ENCODE data around the gene TMEM256. TPM values are rescaled to one million over a fixed set of nuclear protein-coding genes. Genes with fewer than 3 reads are reported as not detected.

Gene TMEM256
- total and polyA plus RNA-seq, 2 donors = 76.2 to 113 TPM

GRCh38 chr17:7392696-7393612 lies 10.9 kb downstream of the TMEM256 start:
- WGBS = 68% methylated on average over 42 of the region's 42 CpGs
- Histone ChIP-seq H3K36me3 (ENCODE audit: insufficient read depth) (no peaks in the 10 kb centered on the region), H3K27ac (ENCODE audit: low read depth) (no peak overlapping the region), H3K4me1 (ENCODE audit: insufficient read depth) (no peaks in the 10 kb centered on the region), H3K4me3 (ENCODE audit: low read depth, low read length) (peak overlapping the region; percentile 63)
- DNase-seq (ENCODE audit: extremely low spot score) = no peak

- no peak overlapping the region for H3K27ac ChIP-seq (ENCODE audit: low read depth)
- H3K4me3 ChIP-seq (ENCODE audit: low read depth, low read length) = no peak overlapping the region
- no peaks in the 10 kb centered on the region for H3K4me1 ChIP-seq (ENCODE audit: insufficient read depth)
- DNase-seq (ENCODE audit: extremely low spot score) = no peak
- H3K36me3 ChIP-seq (ENCODE audit: insufficient read depth) = no peaks in the 10 kb centered on the region
- 71% methylated on average over 2 of the region's 2 CpGs for WGBS
These were observed 12.6 kb downstream of the TMEM256 start for GRCh38 chr17:7391307-7391706.

- Histone ChIP-seq H3K4me1 (ENCODE audit: insufficient read depth) (no peaks in the 10 kb centered on the region), H3K36me3 (ENCODE audit: insufficient read depth) (no peaks in the 10 kb centered on the region), H3K27ac (ENCODE audit: low read depth) (no peak overlapping the region), H3K4me3 (ENCODE audit: low read depth, low read length) (no peak overlapping the region)
- no peak for DNase-seq (ENCODE audit: extremely low spot score)
- 85% methylated on average over 19 of the region's 19 CpGs for WGBS
These were observed 13.7 kb downstream of the TMEM256 start for GRCh38 chr17:7389924-7390910.

- Histone ChIP-seq H3K27ac (ENCODE audit: low read depth) (no peak overlapping the region), H3K4me1 (ENCODE audit: insufficient read depth) (no peaks in the 10 kb centered on the region), H3K4me3 (ENCODE audit: low read depth, low read length) (no peak overlapping the region), H3K36me3 (ENCODE audit: insufficient read depth) (no peaks in the 10 kb centered on the region)
- WGBS = 97% methylated on average over 10 of the region's 10 CpGs
- no peak for DNase-seq (ENCODE audit: extremely low spot score)
These were observed 15.0 kb downstream of the TMEM256 start for GRCh38 chr17:7388856-7389255.

GRCh38 chr17:7384489-7385081 lies 19.3 kb downstream of the TMEM256 start:
- Histone ChIP-seq H3K4me3 (ENCODE audit: low read depth, low read length) (peak overlapping the region; percentile 16), H3K27ac (ENCODE audit: low read depth) (no peak overlapping the region), H3K4me1 (ENCODE audit: insufficient read depth) (no peaks in the 10 kb centered on the region), H3K36me3 (ENCODE audit: insufficient read depth) (no peaks in the 10 kb centered on the region)
- 46% methylated on average over 23 of the region's 23 CpGs for WGBS
- DNase-seq (ENCODE audit: extremely low spot score) = no peak

GRCh38 chr17:7383742-7384488 lies 20.0 kb downstream of the TMEM256 start:
- no peaks in the 10 kb centered on the region for H3K4me1 ChIP-seq (ENCODE audit: insufficient read depth)
- H3K4me3 ChIP-seq (ENCODE audit: low read depth, low read length) = peak overlapping the region; percentile 16
- H3K27ac ChIP-seq (ENCODE audit: low read depth) = no peak overlapping the region
- no peaks in the 10 kb centered on the region for H3K36me3 ChIP-seq (ENCODE audit: insufficient read depth)
- WGBS = 7% methylated on average over 65 of the region's 65 CpGs
- no peak for DNase-seq (ENCODE audit: extremely low spot score)

GRCh38 chr17:7383371-7383741 lies 20.5 kb downstream of the TMEM256 start:
- DNase-seq (ENCODE audit: extremely low spot score) = no peak
- 73% methylated on average over 11 of the region's 11 CpGs for WGBS

GRCh38 chr17:7382901-7383300 lies 21.0 kb downstream of the TMEM256 start:
- Histone ChIP-seq H3K4me1 (ENCODE audit: insufficient read depth) (no peaks in the 10 kb centered on the region), H3K4me3 (ENCODE audit: low read depth, low read length) (no peak overlapping the region), H3K36me3 (ENCODE audit: insufficient read depth) (no peaks in the 10 kb centered on the region), H3K27ac (ENCODE audit: low read depth) (no peak overlapping the region)
- DNase-seq (ENCODE audit: extremely low spot score) = no peak
- WGBS = 85% methylated on average over 10 of the region's 10 CpGs

More at GRCh38 chr17:7383371-7383741, 20.5 kb downstream of the TMEM256 start:
- Histone ChIP-seq H3K4me3 (ENCODE audit: low read depth, low read length) (no peak overlapping the region), H3K36me3 (ENCODE audit: insufficient read depth) (no peaks in the 10 kb centered on the region), H3K4me1 (ENCODE audit: insufficient read depth) (no peaks in the 10 kb centered on the region), H3K27ac (ENCODE audit: low read depth) (no peak overlapping the region)

- H3K4me3 ChIP-seq (ENCODE audit: low read depth, low read length) = peak within 1 kb of the TSS; percentile 42
- no peaks in the 10 kb centered on the region for H3K4me1 ChIP-seq (ENCODE audit: insufficient read depth)
- WGBS = 6% methylated on average over 52 of the region's 52 CpGs
- no peak within 1 kb of the TSS for H3K27ac ChIP-seq (ENCODE audit: low read depth)
- DNase-seq (ENCODE audit: extremely low spot score) = no peak
- no peaks in the 10 kb centered on the region for H3K36me3 ChIP-seq (ENCODE audit: insufficient read depth)
These were observed 22.8 kb downstream of the TMEM256 start, which contains the start of gene TNK1 for GRCh38 chr17:7380855-7381683. TNK1 (plus strand) TSS chr17:7381089; CDS start chr17:7382927, 1,838 bp downstream.

- DNase-seq (ENCODE audit: extremely low spot score) = no peak
- no peaks in the 10 kb centered on the region for H3K4me1 ChIP-seq (ENCODE audit: insufficient read depth)
- H3K36me3 ChIP-seq (ENCODE audit: insufficient read depth) = no peaks in the 10 kb centered on the region
- WGBS = 20% methylated on average over 7 of the region's 7 CpGs
- H3K27ac ChIP-seq (ENCODE audit: low read depth) = no peak overlapping the region
- peak overlapping the region; percentile 42 for H3K4me3 ChIP-seq (ENCODE audit: low read depth, low read length)
These were observed 23.6 kb downstream of the TMEM256 start for GRCh38 chr17:7380321-7380720.

- no peak overlapping the region for H3K27ac ChIP-seq (ENCODE audit: low read depth)
- H3K4me3 ChIP-seq (ENCODE audit: low read depth, low read length) = no peak overlapping the region
- no peak for DNase-seq (ENCODE audit: extremely low spot score)
- no peaks in the 10 kb centered on the region for H3K4me1 ChIP-seq (ENCODE audit: insufficient read depth)
- no peaks in the 10 kb centered on the region for H3K36me3 ChIP-seq (ENCODE audit: insufficient read depth)
- WGBS = 94% methylated on average over 3 of the region's 3 CpGs
These were observed 24.8 kb downstream of the TMEM256 start for GRCh38 chr17:7379134-7379533.

GRCh38 chr17:7374353-7374752 lies 29.5 kb downstream of the TMEM256 start:
- no peaks in the 10 kb centered on the region for H3K36me3 ChIP-seq (ENCODE audit: insufficient read depth)
- no peak overlapping the region for H3K27ac ChIP-seq (ENCODE audit: low read depth)
- H3K4me1 ChIP-seq (ENCODE audit: insufficient read depth) = no peaks in the 10 kb centered on the region
- H3K4me3 ChIP-seq (ENCODE audit: low read depth, low read length) = no peak overlapping the region
- no peak for DNase-seq (ENCODE audit: extremely low spot score)
- WGBS = 84% methylated on average over 2 of the region's 2 CpGs

Data from urinary bladder (tissue), 4 donors.